Measurements from ENCODE around the gene HOXB3.

The HOXB3 gene

DNA sequence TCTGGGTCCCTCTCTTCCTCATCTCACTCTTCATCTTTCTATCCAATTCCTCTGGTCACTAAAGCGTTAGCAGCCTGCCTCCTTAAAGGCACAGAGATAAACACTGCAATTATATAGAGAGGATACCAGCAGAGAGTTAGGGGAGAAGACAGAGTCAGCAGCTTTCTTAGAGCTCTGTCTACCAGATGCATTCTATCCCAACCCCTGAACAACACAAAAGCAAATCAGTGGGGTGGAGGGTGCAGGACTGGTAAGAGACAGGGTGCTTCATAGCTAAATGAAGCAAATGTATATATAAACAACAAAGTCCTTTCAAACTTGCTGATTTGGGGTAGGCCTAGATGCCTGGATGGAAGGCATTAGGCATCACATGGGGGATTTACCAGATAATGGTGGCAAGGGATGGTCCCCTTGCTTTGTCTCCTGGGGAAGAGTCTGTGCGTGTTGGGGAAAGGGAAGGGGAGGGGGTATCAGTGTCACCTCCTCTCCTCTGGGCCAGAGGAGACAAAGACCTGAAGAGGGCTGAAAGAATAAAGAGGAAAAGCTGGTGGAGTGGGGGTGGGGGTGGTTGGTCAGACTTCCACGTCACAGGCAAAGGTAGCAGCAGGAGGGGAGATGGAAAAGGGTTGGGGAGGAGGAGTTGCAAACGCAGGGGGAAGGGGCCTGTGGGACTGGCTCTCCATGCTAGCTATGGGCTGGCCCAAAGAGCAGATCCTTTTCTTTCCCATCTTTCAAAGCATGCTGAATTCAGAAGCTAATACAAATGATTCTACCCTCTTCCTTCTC, 23.9 kb downstream of the HOXB3 start:
- Mint-ChIP-seq H3K27ac (no peak overlapping the region), H3K4me3 (no peak overlapping the region), H3K9me3 (no peaks in the 10 kb centered on the region), H3K36me3 (no peaks in the 10 kb centered on the region), H3K4me1 (no peaks in the 10 kb centered on the region), H3K27me3 (peaks cover 9% of the 10 kb centered on the region)
- no peak for ATAC-seq

DNA sequence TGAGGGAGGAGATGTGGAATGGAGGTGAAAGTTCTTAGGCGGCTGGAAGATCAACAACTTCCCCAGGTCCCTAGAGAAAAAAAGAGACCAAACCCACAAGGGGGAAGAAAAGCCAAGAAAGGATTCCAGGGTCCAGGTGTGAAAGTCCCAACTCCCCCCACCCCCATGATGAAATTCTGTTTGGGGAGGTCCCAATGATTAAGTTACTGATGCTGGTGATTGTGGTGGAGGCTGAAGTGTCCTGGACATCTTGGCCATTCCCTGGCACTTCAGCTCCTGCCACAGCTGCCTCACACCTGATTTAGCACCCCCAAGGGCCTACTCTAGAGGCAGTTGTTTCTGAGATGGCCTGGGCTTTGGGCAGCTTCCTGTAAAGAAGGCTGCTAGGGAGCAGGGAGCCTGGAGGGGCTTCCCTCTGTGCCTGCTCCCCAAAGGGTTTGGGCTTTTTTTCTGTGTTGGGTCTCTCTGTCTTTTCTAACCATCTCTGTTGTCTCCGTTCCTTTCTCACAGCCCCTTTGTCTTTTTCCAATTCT, 25.0 kb downstream of the HOXB3 start:
- no peaks in the 10 kb centered on the region for H3K4me1 Mint-ChIP-seq
- no peak for ATAC-seq
- no peak overlapping the region for H3K4me3 Mint-ChIP-seq
- H3K27ac Mint-ChIP-seq: no peak overlapping the region
- H3K27me3 Mint-ChIP-seq: peaks cover 15% of the 10 kb centered on the region
- no peaks in the 10 kb centered on the region for H3K36me3 Mint-ChIP-seq
- H3K9me3 Mint-ChIP-seq: no peaks in the 10 kb centered on the region

DNA sequence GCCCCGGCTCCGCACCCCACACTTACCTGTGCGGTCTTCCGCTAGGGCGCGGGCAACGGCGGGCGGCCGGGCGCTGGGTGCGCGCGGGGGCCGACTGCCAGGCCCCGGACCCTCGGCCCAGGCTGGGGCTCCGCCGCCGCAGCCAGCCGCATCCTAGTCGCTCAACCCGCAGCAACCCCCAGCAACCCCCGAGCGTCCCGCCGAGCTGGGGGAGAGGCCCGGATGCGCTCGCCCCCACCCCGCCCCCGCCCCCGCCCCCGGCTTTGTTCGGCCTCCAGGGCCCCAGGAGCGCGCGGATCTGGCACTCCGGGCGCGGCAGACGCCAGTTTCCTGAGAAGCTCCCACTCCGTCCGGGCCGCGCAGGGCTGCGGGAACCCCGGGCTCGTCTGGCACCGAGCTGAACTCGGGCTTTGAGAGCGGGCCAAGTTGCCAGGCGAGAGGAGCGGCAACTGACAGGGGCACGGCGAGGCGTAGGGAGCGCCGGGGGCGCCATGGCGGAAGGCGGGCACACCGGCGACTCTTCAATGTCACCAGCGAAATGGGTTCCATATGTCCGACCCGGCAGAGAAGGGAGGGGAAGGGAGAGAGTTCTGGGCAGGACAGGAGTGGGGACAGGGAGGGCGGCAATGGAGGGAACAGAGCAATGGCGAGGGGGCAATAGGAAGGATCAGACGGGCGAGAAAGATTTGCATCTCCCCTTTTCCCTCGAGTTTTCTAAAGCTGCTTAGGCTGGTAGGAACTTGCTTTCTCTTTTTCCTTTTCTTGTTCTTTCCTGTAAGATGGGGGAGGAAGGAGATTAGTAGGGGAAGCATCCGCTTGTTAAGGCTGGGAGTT, 25.6 kb downstream of the HOXB3 start:
- Mint-ChIP-seq H3K4me3 (no peak overlapping the region), H3K9me3 (no peaks in the 10 kb centered on the region), H3K4me1 (no peaks in the 10 kb centered on the region), H3K27me3 (peaks cover 22% of the 10 kb centered on the region), H3K36me3 (no peaks in the 10 kb centered on the region), H3K27ac (no peak overlapping the region)
- peak; percentile 51 for ATAC-seq

DNA sequence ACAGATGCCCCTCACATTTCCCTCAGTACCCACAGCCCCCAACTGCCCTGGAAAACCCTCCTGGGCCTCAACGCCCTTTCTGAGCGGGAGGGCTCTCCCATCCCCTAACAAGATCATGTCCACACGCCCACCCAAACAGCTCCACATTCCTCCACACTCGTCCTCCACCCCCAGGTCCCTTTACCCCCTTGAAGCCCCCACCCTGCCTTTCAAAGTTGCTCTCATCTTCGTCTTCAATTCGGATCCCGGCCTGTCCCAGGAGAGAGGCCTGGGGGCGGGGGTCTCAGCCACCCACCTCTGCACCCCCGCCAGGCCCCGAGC, 26.2 kb downstream of the HOXB3 start:
- no peaks in the 10 kb centered on the region for H3K4me1 Mint-ChIP-seq
- H3K27me3 Mint-ChIP-seq: peaks cover 28% of the 10 kb centered on the region
- H3K9me3 Mint-ChIP-seq: no peaks in the 10 kb centered on the region
- H3K36me3 Mint-ChIP-seq: no peaks in the 10 kb centered on the region
- no peak for ATAC-seq
- H3K27ac Mint-ChIP-seq: no peak overlapping the region
- H3K4me3 Mint-ChIP-seq: no peak overlapping the region

DNA sequence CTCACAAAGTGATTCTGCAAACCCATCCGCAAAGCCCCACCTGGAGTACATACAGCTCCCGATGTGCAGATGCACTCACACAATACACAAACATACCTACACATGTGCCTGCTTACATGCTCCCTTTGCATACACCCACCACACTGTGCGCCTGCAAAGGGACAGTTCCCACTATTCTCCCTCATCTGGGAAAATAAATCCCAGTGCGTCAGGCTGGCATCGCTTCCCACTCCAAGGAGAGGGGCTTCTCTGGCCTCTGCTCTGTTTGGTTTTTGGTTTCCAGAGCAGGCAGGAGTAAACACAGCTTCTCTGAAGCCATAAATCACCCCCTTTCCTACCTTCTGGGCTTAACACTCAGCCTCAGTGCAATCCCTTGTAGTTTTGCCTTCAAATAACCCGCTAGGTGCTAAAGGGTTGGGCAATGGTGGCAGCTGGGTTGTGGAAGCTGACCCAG, 26.6 kb downstream of the HOXB3 start:
- no peaks in the 10 kb centered on the region for H3K36me3 Mint-ChIP-seq
- ATAC-seq: no peak
- H3K4me3 Mint-ChIP-seq: no peak overlapping the region
- no peaks in the 10 kb centered on the region for H3K9me3 Mint-ChIP-seq
- no peaks in the 10 kb centered on the region for H3K4me1 Mint-ChIP-seq
- H3K27ac Mint-ChIP-seq: no peak overlapping the region
- peaks cover 32% of the 10 kb centered on the region for H3K27me3 Mint-ChIP-seq

DNA sequence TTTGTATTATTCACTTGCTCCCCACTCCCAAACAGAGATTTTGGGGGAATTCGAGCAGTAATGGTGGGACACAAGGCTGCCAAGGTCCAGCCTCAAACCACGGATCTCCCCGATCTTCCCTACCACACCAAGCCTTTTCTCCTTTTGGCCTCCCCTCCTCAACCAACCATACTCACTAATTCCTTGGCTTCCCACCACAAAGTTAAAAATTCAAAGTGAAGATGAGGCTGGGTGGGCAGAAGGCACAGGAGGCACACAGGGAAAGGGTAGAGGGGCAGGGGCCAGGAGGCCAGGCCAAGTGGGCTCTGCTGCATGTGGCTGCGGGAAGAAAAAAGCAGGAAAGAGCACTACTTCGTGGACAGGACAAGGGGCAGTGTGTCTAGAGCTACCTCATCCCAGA, 27.1 kb downstream of the HOXB3 start:
- no peaks in the 10 kb centered on the region for H3K9me3 Mint-ChIP-seq
- peaks cover 37% of the 10 kb centered on the region for H3K27me3 Mint-ChIP-seq
- no peak for ATAC-seq
- H3K4me1 Mint-ChIP-seq: no peaks in the 10 kb centered on the region
- H3K4me3 Mint-ChIP-seq: no peak overlapping the region
- H3K36me3 Mint-ChIP-seq: no peaks in the 10 kb centered on the region
- H3K27ac Mint-ChIP-seq: no peak overlapping the region

DNA sequence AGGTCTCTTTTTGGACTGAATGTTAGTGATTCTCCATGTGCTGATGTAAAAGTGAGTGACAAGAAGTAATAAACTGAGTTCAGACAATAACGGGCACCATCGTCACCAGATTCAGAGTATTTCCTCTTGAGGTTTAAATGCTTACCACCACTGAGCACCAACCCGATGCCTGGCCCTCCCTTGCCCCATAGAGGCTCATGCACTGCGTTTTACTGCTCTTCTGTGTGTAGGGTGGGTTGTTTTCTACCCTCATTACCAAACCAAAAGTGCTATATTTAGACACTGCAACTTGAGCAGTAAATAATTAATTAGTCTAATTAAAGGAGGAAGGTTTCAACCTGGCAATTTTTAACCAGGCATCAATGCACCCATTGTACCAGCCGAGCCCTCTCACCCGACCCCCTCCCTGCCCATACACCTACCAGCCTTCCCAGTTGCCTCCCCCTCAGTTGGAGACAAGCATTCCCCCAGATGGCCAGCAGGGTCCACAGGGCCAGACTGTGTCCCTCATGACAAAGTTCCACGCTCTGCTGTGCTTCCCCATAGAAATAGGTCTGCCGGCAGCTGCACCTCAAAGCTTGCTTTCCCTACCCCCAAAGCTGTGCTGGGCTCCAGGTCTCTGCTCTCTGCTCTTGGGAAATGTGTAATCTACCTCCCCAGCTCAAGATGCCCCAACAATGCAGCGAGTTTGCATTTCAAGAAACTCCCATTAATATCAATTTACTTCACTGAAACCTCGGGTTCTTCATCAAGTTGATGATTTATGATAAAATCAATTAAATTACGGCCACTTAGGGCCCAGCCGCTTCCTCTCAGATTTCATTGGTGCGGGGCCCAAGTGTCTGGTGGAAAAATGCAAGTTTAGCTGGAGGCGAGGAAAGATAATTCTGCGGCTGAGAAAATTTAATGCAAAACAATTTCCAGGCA, 27.9 kb downstream of the HOXB3 start:
- Mint-ChIP-seq H3K4me3 (no peak overlapping the region), H3K36me3 (no peaks in the 10 kb centered on the region), H3K9me3 (no peaks in the 10 kb centered on the region), H3K27ac (no peak overlapping the region), H3K4me1 (no peaks in the 10 kb centered on the region), H3K27me3 (peaks cover 40% of the 10 kb centered on the region)
- no peak for ATAC-seq

DNA sequence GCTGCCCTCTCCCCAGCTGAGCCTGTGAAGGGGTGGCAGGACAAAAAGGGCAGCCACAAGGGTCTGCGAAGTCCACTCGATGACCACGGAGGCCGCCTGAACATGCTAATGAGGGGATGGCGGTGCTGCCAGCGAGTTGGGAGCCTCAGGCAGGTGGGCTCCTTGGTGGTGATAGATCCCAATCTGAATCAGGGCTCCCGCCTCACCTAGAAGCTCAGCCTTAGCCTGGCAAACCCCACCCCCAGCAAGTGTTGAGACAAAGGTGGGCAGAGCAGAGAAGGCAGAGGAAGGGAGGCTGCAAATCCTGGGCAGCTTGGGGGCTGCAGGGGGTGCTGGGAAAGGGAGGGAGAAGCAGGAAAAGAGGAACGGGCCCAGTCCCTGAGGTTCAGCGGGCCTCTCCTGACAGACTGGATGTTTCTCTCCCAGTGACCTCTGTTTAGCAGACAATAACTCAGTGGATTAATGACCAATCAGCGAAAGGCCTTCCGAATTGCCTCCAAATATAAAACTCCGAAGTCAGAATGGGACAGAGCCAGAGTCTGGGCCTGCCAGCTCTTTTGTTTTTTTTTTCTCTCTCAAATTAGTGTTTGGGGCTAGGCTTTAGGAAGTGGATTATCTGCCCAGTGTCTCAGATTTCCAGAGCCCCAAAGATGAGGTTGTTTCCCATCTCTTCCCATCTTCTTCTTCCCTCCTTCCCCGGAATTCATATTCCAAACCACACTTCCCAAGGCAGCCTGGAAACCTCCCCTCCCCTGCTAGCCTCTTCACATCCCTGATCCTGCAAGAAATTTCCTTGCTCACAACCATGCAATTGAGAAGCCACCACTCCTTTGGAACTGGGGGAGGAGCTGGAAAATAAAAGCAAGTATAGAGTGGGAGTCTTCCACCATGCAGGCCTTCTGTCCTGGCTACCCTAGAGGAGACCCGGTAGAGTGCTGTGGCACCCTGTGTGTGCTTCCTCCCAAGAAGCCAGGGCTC, 29.9 kb downstream of the HOXB3 start:
- no peak for ATAC-seq
- no peak overlapping the region for H3K27ac Mint-ChIP-seq
- H3K36me3 Mint-ChIP-seq: no peaks in the 10 kb centered on the region
- peaks cover 3% of the 10 kb centered on the region for H3K4me1 Mint-ChIP-seq
- peaks cover 60% of the 10 kb centered on the region for H3K27me3 Mint-ChIP-seq
- no peaks in the 10 kb centered on the region for H3K9me3 Mint-ChIP-seq
- H3K4me3 Mint-ChIP-seq: no peak overlapping the region

DNA sequence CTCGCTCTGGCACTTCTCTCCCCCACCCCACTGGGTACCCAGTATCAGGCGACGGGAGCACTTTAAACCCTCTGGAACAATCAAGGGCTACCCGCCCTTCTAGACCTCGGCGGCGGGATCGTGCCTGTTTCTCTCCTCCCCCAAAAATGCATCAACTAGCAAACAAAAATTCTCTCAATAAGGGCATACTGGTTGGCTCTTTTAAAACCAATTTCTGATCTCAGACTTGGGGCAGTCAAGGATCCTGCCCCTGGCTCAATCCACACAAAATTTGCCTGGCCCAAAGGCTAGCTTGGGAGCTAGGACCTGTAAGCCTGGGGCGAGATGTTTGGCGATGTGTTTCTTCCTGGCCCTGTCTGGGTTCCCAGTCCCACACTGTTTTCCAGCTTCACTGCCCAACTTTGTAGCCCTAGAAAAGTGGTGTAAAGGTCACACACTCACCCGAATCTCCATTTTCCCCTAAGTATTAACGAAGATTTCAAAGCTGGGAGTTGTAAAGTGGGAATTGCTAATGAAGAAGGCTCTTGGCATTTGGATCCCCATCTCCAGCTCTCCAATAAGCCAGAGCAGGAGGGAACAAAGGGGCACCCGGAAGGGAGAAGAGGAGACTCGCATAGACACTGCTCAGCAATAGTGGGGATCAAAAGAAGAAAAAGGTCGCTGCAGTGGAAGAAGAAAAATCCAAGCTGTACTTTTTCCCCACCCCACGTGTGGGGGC, 30.8 kb downstream of the HOXB3 start:
- Mint-ChIP-seq H3K4me3 (no peak overlapping the region), H3K27ac (no peak overlapping the region), H3K27me3 (peaks cover 69% of the 10 kb centered on the region), H3K4me1 (peaks cover 7% of the 10 kb centered on the region), H3K36me3 (no peaks in the 10 kb centered on the region), H3K9me3 (no peaks in the 10 kb centered on the region)
- no peak for ATAC-seq

DNA sequence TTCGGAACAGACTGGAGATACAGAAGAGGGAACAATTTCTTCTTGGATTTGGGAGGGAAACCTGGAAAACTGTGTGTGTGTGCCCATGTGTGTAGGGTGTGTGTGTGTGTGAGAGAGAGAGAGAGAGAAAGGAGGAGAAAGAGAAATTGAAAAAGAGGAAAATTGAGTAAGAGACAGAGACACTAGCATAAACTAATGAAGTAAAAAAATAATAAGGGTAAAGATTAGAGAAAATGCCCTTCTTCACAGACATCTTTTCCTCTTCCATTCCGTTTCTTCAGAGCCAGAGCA, 31.3 kb downstream of the HOXB3 start:
- Mint-ChIP-seq H3K9me3 (no peaks in the 10 kb centered on the region), H3K36me3 (no peaks in the 10 kb centered on the region), H3K4me3 (no peak overlapping the region), H3K27me3 (peaks cover 71% of the 10 kb centered on the region), H3K4me1 (peaks cover 7% of the 10 kb centered on the region), H3K27ac (no peak overlapping the region)
- no peak for ATAC-seq

DNA sequence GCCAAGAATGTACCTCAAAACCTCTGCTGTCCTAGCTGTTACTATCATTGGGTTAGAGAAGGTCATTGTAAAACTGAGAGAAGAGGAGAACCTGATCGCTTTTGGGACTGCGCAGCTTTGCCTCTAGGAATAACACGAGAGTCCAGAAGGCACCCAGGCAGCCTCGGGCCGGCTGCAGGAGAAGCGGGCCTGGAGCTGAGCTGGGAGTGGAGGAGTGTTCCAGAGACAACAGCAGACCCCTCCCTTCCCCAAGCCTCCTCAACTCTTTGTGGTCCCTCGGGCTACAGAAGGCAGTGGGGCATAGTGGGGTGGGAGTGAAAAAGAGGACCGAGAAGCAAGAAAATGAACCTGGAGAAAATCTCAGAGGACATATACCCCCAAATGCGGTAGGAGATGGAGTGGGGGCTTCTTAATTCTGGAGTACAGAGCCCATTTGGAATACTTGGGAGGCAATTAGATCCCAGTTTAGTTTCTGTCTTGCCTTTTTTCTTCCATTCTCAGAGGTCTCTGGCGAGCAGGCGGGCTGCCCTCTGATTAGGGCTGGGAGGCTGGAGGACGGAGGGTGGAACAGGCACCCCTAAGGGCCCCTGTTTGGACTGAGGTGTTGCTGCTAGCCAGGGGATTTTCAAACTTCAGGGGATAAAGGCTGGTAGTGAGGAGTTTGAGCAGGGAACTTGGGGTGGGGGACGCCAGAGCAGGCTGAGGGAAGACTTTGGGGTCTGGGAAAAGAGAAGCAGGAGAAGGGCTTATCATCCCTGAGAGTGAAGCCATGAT, 31.8 kb downstream of the HOXB3 start:
- no peak overlapping the region for H3K27ac Mint-ChIP-seq
- H3K27me3 Mint-ChIP-seq: peaks cover 71% of the 10 kb centered on the region
- H3K4me3 Mint-ChIP-seq: no peak overlapping the region
- no peak for ATAC-seq
- H3K9me3 Mint-ChIP-seq: no peaks in the 10 kb centered on the region
- no peaks in the 10 kb centered on the region for H3K36me3 Mint-ChIP-seq
- H3K4me1 Mint-ChIP-seq: peaks cover 7% of the 10 kb centered on the region

DNA sequence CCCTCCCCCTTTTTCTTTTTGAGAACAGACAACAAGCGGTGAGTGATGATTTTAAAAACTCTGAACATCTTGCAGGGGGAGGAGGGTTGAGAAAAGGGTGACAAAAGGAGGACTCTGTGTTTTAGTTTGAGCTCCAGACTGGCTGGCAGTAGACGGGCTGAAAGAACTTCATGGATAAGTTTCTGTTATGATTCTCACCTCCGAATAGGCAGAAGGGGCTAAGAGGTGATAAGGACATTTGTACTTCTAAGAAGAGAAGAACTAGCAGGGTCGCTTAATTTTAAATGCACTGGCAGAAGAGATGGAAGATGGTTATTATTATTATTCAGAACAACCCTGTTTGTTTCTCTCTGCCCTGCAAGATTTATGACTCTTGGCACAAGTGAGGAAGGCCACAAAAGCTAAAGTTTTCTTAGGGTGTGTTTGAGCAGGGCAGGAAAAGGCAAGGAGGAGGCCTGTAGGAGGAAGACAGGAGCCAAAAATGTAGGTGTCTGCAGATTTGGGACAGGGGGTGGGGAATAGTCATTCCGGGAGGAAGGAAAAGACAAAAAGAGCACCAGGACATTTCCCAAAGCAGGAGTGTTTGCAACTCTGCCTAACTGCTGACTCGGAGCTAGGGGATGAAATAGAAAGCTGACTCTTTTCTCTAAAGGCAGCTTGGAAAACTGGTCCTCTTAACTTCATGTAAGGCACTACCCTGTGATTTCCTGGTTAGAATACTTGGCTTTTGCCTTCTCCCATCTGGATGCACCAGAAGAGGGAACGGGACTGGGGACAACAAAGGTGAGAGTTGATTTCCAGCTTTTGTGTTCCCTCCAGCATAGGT, 33.3 kb downstream of the HOXB3 start:
- Mint-ChIP-seq H3K4me3 (no peak overlapping the region), H3K4me1 (peaks cover 7% of the 10 kb centered on the region), H3K36me3 (no peaks in the 10 kb centered on the region), H3K27me3 (peaks cover 82% of the 10 kb centered on the region), H3K27ac (no peak overlapping the region), H3K9me3 (no peaks in the 10 kb centered on the region)
- no peak for ATAC-seq

DNA sequence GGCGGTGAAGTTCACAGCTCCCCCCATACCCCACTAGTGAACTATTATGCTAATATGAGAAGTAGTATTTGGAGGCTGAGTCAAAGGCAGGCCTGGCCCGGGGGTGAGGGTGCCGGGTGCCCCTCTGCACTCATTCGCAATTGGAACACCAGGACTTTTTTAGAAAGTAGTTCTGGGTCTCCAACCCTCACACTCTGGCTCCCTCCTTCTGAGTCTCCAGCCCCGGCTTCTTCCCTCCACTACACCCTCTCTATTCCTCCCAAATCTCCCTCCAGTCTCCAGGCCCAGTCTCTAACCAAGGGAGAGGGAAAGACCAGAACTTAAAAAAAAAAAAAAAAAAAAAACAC, 33.8 kb downstream of the HOXB3 start:
- Mint-ChIP-seq H3K27ac (no peak overlapping the region), H3K4me1 (peaks cover 7% of the 10 kb centered on the region), H3K9me3 (no peaks in the 10 kb centered on the region), H3K36me3 (no peaks in the 10 kb centered on the region), H3K27me3 (peaks cover 87% of the 10 kb centered on the region), H3K4me3 (no peak overlapping the region)
- ATAC-seq: no peak

Measured in stimulated activated memory B cell treated with anti-CD40 and anti-IgM and Interleukin-4, amounts not matched to agents 10 μg/mL and 1 μg/mL and 100 μg/mL, for 72 hours (primary cell).